OCI-M2 (cell line): ENCODE results near the gene CCDC88C.
"Not testable (repeated sequence)": the region's sequence is repeated elsewhere in the genome, so short reads cannot be mapped to it uniquely, and the experiment has no call there.

Source experiments
- DNase-seq: peaks from one replicate; lab custom pipeline; 2025; ENCODE audit not compliant: unreplicated experiment; lab: John Stamatoyannopoulos, UW

CCDC88C gene

GRCh38 chr14:91230397-91231035 is 187.1 kb downstream of the CCDC88C start:
- DNase-seq: no peak

GRCh38 chr14:91229743-91230200 is 187.8 kb downstream of the CCDC88C start:
- no peak for DNase-seq

GRCh38 chr14:91229005-91229382 is 188.6 kb downstream of the CCDC88C start:
- no peak for DNase-seq

- DNase-seq: no peak
Measured at GRCh38 chr14:91228112-91229004, 189.3 kb downstream of the CCDC88C start.

GRCh38 chr14:91227183-91227628 is 190.4 kb downstream of the CCDC88C start:
- no peak for DNase-seq

- DNase-seq: not testable (repeated sequence)
Measured at GRCh38 chr14:91226360-91226759, 191.3 kb downstream of the CCDC88C start.

- no peak for DNase-seq
Measured at GRCh38 chr14:91225025-91225424, 192.6 kb downstream of the CCDC88C start.

GRCh38 chr14:91223028-91223783 is 194.4 kb downstream of the CCDC88C start:
- no peak for DNase-seq
